GM18502 (cell line): ENCODE results near the gene RAD51B.
A peak's percentile ranks its signal among the peaks of the same experiment; 100 is the strongest.

Experiments used
- ATAC-seq: cut with Tn5 transposase; IDR thresholded peaks from one replicate; pipeline ENCODE4 v1.9.1; 2021; ENCODE audit warnings: mild to moderate bottlenecking; ENCODE audit not compliant: unreplicated experiment, poor library complexity

RAD51B gene

DNA sequence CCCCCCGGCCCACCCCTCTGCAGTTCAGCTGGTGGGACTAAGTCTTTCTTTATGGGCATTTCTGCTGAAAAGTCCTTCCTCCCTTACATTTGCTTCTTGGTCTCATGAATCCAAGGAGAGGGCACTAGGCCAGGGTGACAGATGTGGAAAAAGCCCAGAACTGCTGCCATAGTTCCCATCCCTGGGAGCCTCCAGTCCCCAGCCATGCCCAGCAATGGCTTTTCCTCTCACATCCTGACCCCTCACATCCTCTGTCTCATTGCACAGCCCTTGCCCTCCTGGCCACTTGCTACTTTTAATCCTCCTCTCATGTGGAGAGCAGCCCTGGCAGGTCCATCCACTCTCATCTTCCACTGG, 850.8 kb downstream of the RAD51B start:
- ATAC-seq = no peak

DNA sequence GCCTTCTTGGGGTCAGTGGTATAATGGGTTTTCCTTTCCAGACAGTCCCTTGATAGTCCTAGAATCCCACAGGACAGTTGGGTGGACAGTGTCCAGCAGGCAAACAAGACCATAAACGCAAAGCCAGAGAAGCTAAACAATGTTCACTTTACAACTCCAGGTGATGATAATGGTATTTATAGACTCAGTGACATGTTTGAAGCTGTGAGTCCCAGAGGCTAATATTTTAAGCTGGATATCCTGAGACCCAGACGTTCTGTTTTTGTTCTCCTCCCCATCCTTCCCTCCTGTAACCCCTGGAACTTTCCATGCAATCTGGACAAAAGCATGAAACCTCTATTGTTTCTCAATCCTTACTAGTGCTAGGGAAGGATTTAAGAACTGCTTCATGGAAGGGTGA, 852.3 kb downstream of the RAD51B start:
- ATAC-seq = no peak

DNA sequence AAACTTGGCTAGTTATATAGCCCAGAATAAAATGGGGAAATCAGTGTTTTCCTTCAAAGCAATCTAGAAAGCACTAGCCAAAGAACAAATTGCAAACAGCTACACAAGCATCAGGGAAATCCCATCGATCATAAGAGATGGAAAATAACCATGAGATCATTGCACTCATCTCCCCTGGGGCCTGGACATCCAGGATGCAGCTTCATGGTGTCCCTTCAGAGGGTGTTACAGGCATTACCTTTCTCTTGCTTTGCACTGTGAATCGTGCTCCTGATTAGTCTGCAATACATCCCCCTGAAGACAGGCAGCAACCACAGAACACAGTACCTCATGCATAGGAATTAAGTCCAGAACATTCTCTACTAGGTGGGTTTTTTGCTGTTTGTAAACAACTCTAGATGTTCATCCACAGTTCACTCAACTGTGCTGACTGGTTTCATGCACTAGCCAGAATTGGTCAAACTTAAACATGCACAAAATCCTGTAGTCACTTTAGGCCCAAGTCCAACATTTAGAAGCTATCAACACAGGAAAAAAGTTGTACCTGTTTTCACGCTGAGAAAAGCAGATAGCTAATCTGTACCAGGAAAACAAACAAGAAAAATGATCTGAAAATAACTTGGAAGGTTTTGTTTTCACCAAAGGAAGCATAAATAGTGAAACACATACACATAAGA, 853.2 kb downstream of the RAD51B start:
- no peak for ATAC-seq

DNA sequence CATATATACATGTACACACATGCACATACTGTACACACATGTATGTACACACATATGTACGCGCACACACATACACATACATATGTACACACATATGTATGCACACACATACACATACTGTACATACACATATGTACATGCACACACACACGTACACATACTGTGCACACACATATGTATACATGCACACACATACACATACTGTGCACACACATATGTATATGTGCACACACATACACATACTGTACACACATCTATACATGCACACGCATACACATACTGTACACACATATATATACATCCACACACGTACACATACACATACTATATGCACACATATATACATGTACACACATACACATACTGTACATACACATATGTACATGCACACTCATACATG, 853.9 kb downstream of the RAD51B start:
- ATAC-seq = no peak

DNA sequence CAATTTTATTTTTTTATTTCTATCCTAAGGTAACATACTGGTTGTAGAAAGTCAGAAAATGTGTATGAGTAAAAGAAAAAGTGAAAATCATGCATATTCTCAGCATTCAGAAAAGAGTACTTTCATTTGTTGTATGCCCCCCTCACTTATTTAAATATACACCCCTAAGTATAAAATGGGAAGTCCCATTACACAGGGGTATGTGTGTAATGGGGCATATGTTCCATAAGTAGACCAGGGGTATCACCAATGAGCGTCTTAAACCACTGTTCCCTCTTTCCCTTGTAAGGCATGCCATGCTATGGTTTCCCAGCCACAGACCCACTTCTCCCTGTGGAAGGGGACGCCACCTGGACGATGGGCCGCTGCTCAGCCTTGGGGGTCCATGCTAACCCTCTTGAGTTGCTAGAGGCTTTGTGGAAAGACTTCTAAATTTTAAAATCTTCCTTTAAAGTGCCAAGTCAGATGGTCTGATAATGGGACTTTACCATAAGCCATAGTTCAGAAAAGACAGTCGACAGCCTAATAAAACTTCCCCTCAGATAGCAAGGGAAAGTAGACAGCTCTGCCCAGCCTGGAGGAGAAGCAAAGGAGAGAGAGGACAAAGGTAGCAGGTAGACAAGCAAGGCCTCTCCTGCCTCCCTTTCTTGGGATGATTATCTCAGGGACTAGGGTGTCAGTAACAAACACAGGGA, 855.1 kb downstream of the RAD51B start:
- no peak for ATAC-seq

DNA sequence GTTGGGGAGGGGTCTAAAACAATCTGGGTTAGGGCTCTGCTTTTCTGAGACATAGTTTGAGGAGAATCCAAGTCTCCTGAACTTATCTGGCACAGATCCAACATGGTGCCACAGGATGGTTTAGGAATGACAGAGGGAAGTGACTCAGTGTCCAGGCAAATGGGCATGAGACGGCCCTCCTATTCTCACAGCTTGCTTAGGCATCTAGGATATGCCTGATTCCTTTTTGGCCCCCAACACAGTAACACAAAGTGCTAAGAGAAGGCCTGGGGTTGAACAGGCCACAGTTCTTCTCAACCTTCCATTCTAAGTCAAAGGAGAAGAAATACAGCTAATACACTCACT, 855.6 kb downstream of the RAD51B start:
- no peak for ATAC-seq

DNA sequence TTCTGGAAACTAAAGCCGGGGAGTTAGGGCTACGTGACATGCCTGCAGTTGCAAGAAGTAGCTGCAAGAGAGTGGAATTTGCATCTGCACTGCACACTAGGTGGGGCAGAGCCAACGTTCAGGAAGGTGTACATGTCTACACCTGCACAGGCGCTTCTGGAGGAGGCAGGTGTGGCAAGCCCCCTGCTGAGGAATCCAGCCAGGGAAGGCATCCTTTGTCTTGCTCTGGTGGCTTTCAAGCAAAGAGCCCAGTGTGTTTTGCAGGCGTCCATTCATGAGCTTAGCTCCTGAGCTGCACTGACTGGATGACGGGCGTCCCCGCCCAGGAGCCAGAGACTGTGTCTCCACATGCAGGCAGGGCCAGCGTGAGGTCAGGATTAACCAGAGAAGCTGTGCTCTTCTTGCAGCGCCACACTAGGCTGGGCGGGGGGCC, 856.9 kb downstream of the RAD51B start:
- ATAC-seq = no peak

DNA sequence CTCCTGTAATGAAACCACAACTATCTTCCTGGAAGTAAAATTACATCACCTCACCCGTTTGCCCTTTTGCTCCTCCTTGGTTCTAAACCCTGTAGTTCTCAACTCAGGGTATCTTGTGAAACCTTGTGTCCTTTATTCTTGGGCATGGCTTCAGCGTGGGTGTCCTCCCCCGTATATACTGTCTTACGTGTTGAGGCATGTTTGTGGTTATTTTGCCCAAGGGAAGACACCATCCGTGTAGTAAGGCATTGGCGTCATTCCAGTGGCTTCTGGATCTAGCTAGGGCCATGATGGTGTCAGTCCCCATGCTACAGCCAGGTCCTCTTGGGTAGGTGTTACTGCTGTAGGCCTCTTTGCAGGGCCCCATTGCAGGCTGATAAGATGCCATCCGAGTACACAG, 857.9 kb downstream of the RAD51B start:
- no peak for ATAC-seq

DNA sequence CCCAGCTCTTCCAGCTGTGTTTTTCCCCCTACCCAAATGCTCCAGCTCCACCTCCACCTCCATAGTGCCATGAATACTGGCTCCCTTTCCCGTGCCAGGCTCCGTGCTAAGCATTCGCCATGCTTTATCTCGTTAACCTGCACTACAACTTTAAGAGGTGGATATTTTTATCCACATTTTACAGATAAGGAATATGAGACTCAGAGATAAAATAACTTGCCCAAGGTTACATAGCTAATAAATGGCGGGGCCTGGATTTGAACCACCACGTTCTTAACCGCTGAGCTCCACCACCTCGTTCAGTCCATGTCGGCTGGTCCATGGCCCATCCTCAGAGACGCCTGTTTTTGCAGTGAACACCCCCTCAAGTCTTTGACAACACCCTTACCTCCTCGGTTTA, 858.3 kb downstream of the RAD51B start:
- no peak for ATAC-seq

DNA sequence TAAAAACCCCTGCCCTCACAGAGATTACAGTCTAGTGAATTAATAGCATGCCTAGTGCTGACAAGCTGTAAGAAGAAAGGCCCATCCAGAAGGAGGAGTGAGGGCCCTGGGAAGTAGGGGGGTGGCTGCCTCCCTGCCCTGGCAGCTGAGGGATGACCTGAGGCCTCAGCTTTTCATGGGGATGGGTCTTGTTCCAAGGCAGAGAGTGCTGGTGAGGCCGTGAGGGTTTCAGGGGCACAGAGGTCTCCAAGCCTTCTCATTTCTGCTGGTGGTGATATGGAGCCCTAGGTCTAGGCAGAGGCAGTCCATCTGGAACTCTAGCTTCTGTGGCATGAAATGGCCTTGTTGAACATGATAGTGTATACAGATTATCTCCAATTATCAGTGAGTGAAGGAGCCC, 858.9 kb downstream of the RAD51B start:
- no peak for ATAC-seq

DNA sequence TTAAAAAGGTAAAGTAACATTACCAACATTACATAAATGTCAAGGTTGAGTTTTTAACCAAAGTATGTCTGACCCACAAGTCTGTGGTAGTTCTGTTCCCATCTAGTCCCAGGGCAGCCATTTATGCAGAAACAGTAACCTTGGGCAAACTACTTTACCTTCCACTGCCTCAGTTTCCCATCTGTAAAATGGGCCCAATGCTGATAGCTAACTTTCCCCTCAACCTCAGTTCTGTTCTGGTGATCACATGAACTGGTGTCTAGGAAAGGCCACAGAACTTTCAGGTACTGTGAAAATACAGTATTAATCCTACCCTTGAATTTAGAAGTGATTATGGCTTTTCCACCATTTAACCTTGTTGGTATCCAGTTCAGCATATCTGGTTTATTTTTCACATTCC, 859.7 kb downstream of the RAD51B start:
- ATAC-seq = no peak

DNA sequence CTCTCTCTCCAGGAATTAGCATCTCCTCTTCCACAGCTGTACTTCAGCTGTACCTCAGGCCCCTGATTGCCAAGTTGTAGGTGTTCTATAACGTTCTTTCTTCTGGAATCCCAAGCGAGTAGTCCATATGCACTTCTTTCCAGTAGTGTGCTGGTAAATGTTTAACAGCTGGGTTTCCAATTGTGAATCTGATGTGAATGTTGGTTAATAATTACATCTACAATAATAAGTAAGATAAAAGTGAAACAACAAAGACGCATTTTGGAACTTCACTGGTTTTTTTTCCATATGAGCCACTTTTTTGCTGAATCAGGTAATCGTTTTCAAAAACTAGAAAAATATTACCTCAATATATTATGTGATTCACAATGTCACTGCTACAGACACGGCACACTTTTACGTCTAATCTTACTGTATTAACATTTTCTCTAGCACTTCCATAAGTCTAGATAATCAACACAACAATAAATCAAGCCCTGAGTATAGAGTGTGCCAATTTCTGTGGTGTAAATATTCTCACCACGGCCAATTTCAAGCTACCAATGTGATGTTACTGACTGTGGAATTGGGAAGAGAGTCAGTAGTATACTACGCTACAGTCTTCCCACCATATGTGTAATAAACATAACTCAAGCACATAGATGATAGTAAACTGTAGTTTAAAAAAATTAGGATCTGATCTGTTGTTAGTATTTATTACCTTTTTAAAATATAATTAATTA, 860.3 kb downstream of the RAD51B start:
- ATAC-seq = no peak

DNA sequence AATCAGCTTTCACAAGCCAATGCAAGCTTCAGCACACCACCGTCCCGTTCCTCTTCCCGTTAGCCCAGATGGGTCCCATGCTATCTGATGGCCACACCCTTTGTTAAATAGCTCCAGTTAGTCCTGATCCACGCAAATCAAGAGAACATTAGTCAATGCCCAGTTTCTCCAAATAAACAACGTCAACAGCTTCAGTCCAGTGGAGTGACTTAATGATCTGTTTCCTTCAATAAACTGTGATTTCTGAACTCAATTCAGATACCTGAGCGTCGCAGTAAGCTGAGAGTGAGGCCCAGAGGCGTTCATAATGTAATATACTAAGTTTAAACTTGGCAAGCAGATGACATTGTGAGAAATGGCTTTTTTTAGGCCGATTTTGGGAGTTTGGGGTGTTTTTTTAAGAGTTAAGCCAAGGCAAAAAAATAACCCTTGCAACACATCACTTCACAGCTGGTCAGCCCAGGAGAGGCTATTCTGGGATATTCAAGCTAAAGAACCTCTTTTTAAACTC, 861.0 kb downstream of the RAD51B start:
- no peak for ATAC-seq

DNA sequence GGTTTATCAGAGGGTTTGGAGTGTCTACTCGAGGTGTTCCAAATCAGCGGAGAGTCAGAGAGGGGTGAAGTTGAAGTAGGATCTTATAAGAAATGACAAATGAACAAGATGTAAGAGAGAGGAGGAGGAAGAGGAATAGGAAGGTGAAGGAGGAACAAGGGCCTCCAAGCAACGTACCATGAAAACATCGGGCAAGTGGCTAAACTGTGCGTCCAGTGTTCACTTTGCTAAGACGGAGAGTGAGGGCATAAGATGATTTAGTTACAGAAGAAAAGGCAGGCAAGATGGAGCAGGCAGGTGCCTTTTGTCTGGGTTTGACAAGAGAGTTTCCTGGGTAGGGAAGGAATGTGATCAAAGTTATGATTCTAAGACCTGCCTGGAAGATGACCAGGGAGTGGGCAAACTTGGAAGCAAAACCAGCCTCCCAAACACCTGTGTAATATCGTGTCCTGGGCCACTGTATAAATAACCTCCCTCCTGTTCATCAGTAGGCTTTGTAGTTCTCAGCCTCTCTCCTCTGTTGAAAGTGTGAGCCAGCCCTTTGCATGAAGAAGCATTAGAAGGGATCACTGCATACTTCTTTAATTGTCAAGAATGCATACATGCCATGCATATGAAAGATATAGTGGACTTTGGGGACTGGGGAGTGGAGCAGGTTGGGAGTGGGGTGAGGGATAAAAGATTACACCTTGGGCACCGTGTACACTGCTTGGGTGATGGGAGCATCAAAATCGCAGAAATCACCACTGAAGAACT, 861.9 kb downstream of the RAD51B start:
- no peak for ATAC-seq

DNA sequence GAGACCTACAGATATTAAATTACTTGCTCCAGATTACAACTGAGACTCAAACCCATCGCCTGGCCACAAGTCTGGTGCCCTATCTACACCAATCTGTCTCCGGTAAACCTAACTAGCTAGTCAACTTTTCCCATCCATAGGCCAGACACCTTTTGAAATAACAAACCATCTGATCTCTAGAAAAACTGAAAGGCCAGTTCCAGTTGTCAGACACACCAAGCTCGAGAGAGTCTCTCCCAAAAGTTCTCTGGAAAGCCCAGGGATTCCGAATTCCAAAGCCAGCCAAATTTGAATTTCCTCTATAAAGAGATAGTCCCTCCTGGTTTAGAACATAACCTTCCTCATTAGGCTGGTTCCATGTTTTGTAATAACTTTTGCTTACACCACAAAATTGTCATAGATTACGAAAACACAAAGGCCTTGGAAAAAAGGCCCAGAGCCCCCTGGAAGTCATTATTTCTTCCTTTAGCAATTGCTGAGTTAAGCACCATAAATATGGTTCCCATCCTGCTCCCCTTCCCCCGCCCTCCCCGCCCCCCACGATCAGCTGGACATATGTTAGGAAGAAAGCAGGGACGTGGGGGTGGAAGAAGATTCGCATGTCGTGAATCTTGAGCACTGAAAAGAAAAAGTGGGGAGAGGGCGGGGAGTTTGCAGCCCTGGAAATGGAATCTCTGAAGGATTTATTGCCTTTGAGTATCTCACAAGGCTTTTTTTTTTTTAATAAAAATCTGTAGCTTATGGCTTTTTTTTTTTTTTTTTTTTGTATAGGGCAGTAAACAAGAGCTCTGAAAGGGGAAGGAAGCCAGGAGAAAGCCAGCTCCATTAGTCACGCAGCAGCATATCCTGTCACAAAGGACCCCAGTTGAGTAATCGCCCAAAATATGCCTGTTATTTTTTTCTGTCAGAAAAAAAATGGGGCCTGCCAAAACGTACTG, 862.9 kb downstream of the RAD51B start:
- no peak for ATAC-seq

DNA sequence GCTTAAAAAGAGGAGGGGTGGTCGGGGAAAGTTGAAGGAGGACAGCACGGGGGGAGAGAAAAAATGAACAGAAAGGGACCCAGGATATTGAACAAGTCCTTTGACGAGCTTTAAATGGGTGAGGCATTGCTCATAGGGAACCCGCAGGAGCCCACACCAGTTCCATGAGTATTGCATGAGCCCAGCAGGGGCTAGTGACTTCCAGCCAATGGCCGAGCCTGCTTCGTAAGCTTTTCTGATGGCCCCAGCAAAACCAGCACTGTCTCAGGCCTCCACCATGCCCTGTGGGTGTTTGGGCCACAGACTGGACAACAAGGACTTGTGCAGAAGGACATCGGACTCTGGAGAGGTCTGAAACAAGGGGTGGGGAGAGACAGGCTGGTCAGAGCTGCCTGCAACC, 863.7 kb downstream of the RAD51B start:
- no peak for ATAC-seq

DNA sequence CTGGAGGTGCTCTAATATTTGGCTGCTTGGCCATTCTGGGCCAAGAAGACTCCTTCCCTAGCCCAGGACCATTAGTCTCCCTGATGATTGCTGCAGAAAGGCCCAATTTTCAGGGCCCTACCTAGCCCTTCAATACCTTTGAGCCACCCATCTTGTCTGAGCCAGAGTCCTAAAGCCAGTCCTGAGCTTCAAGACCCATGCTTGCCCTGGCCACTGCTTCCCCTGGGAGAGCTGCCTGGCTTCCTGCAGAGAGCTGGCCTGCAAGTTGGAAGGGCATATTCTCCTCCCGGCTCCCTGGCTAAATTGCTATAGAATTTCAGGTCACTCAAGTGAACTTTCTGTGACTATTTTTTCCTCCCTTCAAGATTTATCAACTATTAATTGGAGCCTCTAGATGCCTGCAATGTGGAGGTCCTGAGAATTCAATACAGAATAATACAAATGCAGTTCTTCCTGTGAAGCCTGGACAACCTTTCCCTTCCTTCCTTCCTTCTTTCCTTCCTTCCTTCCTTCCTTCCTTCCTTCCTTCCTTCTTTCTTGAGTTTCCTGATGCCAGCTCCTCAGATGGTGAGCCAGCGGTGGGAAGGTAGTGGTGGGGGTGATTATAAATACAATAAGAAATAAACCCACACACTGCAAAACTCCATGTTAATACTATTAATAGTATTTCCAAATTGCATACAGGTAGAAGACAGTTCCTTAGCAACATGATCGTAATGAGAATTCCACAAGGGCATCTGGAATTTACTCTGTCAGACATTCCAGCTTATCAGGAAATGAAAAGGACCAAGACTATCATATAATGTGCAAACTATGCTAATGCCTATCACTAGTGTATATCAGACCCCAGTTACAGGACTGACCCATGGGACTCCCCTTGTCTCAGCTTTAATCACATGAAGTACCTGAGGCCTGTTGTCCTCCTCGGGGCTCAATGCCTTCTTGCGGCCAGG, 865.2 kb downstream of the RAD51B start:
- no peak for ATAC-seq

DNA sequence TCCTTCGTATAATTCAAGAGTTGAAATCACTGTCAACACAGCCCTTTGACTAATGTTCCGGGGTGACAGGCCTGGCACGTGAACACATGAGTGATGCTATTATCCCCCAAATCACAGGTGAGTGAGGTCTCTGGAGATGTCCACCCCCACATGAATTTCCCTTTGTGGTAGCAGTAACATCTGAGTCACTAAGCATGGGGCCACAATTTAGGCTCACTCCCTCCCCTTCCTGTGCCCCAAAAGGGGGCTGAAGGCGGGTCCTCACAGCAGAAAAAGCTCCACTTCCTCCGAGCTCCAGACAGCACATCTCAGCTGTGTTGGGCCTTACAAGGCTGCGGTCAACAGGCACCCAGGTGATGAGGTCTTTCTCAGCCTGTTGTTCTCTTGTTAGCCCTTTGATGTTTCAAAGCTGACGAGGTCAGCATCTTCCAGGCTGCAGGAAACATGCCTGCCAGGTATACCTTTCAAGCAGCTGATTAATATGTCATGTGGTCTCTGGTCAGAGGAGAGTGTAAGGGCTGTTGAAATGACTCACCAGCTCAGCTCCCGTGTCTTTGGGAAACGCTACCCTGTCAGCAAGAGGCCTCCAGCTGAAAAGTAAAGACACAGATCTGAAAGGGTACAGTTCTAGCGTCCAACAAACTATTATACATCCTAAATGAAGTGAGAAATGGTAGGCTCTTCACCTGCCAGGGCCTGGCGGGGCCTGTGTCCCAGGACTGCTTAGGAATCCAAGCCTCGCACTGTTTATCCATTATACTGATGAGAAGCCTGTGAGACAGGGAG, 866.0 kb downstream of the RAD51B start:
- ATAC-seq = peak; percentile 78
